Breast epithelium (tissue), 3 donors: ENCODE results near the gene DAB1.

Source experiments
- POLR2AphosphoS5 ChIP-seq, 3 donors: sonication (generic); formaldehyde crosslinking; IDR thresholded peaks; one replicate each; pipeline ENCODE4 v1.6.1; 2017; ENCODE audit warnings: antibody characterized with exemption in 3 of 3
- TF ChIP-seq, protein P1 (sequence below), 3 donors: fragments of 450-650 bp; IDR thresholded peaks; one replicate each; pipeline ENCODE4 v1.5.1; 2016 to 2017; ENCODE audit warnings: antibody characterized with exemption in 3 of 3, mild to moderate bottlenecking in 3 of 3, moderate library complexity in 3 of 3

GRCh38 chr1:56985857-56986256 lies 438.0 kb downstream of the DAB1 start:
- no peak for TF ChIP-seq POLR2AphosphoS5 (IDR thresholded peaks at IDR 0.05)
- TF ChIP-seq, protein P1, sequence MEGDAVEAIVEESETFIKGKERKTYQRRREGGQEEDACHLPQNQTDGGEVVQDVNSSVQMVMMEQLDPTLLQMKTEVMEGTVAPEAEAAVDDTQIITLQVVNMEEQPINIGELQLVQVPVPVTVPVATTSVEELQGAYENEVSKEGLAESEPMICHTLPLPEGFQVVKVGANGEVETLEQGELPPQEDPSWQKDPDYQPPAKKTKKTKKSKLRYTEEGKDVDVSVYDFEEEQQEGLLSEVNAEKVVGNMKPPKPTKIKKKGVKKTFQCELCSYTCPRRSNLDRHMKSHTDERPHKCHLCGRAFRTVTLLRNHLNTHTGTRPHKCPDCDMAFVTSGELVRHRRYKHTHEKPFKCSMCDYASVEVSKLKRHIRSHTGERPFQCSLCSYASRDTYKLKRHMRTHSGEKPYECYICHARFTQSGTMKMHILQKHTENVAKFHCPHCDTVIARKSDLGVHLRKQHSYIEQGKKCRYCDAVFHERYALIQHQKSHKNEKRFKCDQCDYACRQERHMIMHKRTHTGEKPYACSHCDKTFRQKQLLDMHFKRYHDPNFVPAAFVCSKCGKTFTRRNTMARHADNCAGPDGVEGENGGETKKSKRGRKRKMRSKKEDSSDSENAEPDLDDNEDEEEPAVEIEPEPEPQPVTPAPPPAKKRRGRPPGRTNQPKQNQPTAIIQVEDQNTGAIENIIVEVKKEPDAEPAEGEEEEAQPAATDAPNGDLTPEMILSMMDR (IDR thresholded peaks at IDR 0.05): no peak
